ENCODE data around the gene STK26.

Gene STK26

GRCh38 chrX:132058050-132058449 lies 34.9 kb downstream of the STK26 start:
- TF ChIP-seq CTCF (IDR thresholded peaks at IDR 0.05; ENCODE audit: low read depth, low read length), result no peak
- DNase-seq (ENCODE audit: extremely low read depth, low read depth), result no peak

- no peak for DNase-seq (ENCODE audit: extremely low read depth, low read depth)
- TF ChIP-seq CTCF (IDR thresholded peaks at IDR 0.05; ENCODE audit: low read depth, low read length), result no peak
Observed at GRCh38 chrX:132058975-132059374, 35.9 kb downstream of the STK26 start.

GRCh38 chrX:132059973-132060540 lies 37.0 kb downstream of the STK26 start:
- no peak for DNase-seq (ENCODE audit: extremely low read depth, low read depth)
- no peak for TF ChIP-seq CTCF (IDR thresholded peaks at IDR 0.05; ENCODE audit: low read depth, low read length)

GRCh38 chrX:132063334-132063733 lies 40.2 kb downstream of the STK26 start:
- no peak for TF ChIP-seq CTCF (IDR thresholded peaks at IDR 0.05; ENCODE audit: low read depth, low read length)
- DNase-seq (ENCODE audit: extremely low read depth, low read depth), result no peak

GRCh38 chrX:132063862-132064261 lies 40.8 kb downstream of the STK26 start:
- DNase-seq (ENCODE audit: extremely low read depth, low read depth), result no peak

GRCh38 chrX:132068405-132068804 lies 45.3 kb downstream of the STK26 start:
- no peak for TF ChIP-seq CTCF (IDR thresholded peaks at IDR 0.05; ENCODE audit: low read depth, low read length)
- no peak for DNase-seq (ENCODE audit: extremely low read depth, low read depth)

More at GRCh38 chrX:132063862-132064261, 40.8 kb downstream of the STK26 start:
- no peak for TF ChIP-seq CTCF (IDR thresholded peaks at IDR 0.05; ENCODE audit: low read depth, low read length)

- peak; percentile 26 for TF ChIP-seq CTCF (IDR thresholded peaks at IDR 0.05; ENCODE audit: low read depth, low read length)
- no peak for DNase-seq (ENCODE audit: extremely low read depth, low read depth)
Observed at GRCh38 chrX:132071254-132071653, 48.2 kb downstream of the STK26 start.

Measured in AG09319 (cell line).